A673 (cell line): ENCODE data around the gene SGK1.

ENCODE experiments used
- CTCF ChIP-seq: fragments of 300-800, 200-600 bp; sonication (generic); conservative IDR thresholded peaks from 2 replicates; pipeline ENCODE4 v1.5.1; 2017; ENCODE audit warnings: low read depth, mild to moderate bottlenecking, antibody characterized with exemption, low read length, moderate library complexity, mixed read lengths
- EZH2 ChIP-seq: fragments of 200-600 bp; sonication (generic); IDR thresholded peaks from 2 replicates; pipeline ENCODE4 v1.6.1; 2017; ENCODE audit warnings: borderline replicate concordance, low read depth, mild to moderate bottlenecking, mixed read lengths, antibody characterized with exemption, low read length; ENCODE audit not compliant: poor library complexity, severe bottlenecking

DNA sequence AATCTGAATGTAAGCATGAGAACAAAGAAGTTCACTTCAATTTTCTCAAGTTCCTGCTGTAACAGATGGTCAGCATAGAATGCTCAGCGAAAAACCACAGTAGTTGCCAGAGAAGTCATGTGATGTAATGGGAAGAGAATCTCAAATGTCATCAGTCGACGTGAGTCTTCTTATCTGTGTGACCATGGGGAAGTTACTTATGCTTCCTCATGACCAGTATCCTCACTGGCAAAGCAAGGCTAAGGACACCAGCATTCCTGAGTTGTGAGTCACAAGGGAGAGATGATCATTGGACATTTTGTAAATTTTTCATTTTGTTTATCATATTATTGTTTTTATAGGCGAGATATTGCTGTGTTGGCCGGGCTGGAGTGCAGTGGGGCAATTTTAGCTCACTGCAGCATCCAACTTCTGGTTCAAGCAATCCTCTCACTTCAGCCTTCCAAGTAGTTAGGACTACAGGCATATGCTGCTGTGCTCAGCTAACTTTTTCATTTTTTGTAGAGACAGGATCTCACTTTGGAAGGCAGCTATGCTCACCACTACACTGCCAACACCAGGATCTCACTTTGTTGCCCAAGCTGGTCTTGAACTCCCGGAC is 21.9 kb downstream of the SGK1 start:
- TF ChIP-seq CTCF (no peak), EZH2 (no peak)
